Measurements from ENCODE around the gene HEXD.
"Not testable (repeated sequence)": the region's sequence is repeated elsewhere in the genome, so short reads cannot be mapped to it uniquely, and the experiment has no call there.

HEXD gene

DNA sequence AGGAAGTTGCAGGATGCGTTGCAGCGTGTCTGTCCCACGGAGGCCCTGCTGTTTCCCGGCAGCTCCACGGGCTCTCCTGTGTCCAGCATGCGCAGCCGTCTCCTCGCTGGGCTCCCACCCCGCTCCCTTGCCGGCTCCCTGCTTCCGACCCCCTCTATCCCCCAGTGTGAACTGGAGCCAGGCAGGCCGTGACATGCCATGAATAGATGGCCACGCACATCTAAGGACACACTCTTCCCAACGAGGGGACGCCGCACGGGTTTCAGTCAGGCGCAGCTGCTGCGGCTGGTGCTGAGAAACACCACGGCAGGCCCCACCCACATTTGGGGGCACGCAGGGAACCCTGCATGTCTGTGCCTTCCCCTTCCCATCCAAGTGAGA lies 9.2 kb upstream of the HEXD start:
- Histone ChIP-seq H3K4me1 (ENCODE audit: control insufficient read depth in 1 of 2, insufficient read depth in 2 of 2, low read length in 2 of 2) (no peaks in the 10 kb centered on the region), H3K36me3 (ENCODE audit: control insufficient read depth in 1 of 2, insufficient read depth in 2 of 2, low read length in 2 of 2) (peaks cover 7 to 16% of the 10 kb centered on the region in 2 donors), H3K9me3 (ENCODE audit: control insufficient read depth in 1 of 2, low read length in 2 of 2) (no peaks in the 10 kb centered on the region), H3K27me3 (ENCODE audit: control insufficient read depth in 1 of 2, insufficient read depth in 2 of 2, low read length in 2 of 2) (no peaks in the 10 kb centered on the region), H3K27ac (ENCODE audit: low read depth, low read length) (no peak overlapping the region), H3K4me3 (ENCODE audit: low read depth in 1 of 2, low read length in 2 of 2) (no peak overlapping the region), H3K9ac (ENCODE audit: low read depth in 1 of 2, low read length in 2 of 2) (no peak overlapping the region)

DNA sequence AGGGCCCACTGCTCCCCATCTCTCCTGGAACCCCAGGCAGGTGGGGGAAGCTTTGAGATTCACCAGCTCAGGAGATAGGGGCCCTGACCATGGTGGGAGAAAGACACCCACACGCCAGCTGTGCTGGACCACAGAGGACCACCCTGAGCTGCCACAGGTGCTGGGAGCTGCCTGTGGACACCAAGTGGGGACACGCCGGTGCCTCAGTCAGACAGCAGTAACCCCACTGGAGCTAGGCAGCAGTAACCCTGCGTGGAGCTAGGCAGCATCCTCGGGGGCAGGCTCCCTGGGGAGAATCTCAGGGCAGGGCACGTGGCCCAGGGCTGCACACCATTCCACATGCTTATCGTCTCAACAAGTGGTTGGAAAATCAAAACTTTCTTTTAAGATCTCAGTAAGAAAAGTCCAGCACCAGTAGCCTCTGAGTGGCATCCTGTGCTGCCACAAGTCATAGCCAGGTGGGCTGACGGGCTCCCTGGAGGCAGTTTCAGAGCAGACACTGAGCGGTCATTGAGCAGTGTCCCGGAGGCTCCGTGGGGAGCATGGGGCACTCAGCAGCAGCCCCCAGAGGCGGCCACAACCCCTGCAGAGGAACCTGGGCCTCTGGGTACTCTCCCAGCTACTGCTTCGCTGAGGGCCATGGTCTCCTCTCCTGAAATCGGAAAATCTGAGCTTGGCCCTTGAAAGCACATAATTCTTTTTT lies 8.0 kb upstream of the HEXD start:
- Histone ChIP-seq H3K4me3 (ENCODE audit: low read depth in 1 of 2, low read length in 2 of 2) (no peak overlapping the region), H3K27me3 (ENCODE audit: control insufficient read depth in 1 of 2, insufficient read depth in 2 of 2, low read length in 2 of 2) (no peaks in the 10 kb centered on the region), H3K9me3 (ENCODE audit: control insufficient read depth in 1 of 2, low read length in 2 of 2) (no peaks in the 10 kb centered on the region), H3K4me1 (ENCODE audit: control insufficient read depth in 1 of 2, insufficient read depth in 2 of 2, low read length in 2 of 2) (peaks cover 0 to 5% of the 10 kb centered on the region in 2 donors), H3K27ac (ENCODE audit: low read depth, low read length) (no peak overlapping the region), H3K36me3 (ENCODE audit: control insufficient read depth in 1 of 2, insufficient read depth in 2 of 2, low read length in 2 of 2) (peaks cover 7 to 11% of the 10 kb centered on the region in 2 donors), H3K9ac (ENCODE audit: low read depth in 1 of 2, low read length in 2 of 2) (no peak overlapping the region)

DNA sequence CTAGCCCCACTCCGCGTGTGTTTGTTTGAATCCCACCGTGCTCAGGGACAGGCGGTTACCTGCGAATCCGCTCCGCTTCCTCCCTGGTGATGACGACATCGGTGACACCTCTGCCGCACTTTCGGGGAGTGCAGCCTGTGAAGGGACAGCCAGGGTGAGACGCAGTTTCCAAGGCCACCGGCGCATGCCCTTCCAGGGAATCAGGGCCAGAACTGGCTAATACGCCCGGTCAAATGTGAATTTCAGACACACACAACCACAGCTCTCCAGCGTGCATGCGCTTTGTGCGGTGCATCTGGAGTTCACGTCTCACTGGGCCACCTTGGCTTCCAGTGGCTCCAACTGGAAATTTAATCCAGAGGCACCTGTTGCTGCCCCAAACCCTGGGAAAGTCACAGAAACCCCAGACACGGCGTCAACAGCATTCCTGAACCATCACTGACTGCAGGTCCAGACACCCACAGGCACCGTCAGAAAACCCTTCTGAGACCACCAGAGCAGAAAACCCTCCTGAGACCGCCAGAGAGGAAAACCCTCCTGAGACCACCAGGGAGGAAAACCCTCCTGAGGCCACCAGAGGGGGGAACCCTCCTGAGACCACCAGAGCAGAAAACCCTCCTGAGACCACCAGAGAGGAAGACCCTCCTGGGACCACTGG lies 6.6 kb upstream of the HEXD start:
- H3K27me3 ChIP-seq (ENCODE audit: control insufficient read depth in 1 of 2, insufficient read depth in 2 of 2, low read length in 2 of 2) = no peaks in the 10 kb centered on the region
- H3K36me3 ChIP-seq (ENCODE audit: control insufficient read depth in 1 of 2, insufficient read depth in 2 of 2, low read length in 2 of 2) = peaks cover 7 to 11% of the 10 kb centered on the region in 2 donors
- H3K9me3 ChIP-seq (ENCODE audit: control insufficient read depth in 1 of 2, low read length in 2 of 2) = no peaks in the 10 kb centered on the region
- no peak overlapping the region for H3K27ac ChIP-seq (ENCODE audit: low read depth, low read length)
- peaks cover 0 to 5% of the 10 kb centered on the region in 2 donors for H3K4me1 ChIP-seq (ENCODE audit: control insufficient read depth in 1 of 2, insufficient read depth in 2 of 2, low read length in 2 of 2)
- H3K9ac ChIP-seq (ENCODE audit: low read depth in 1 of 2, low read length in 2 of 2) = no peak overlapping the region
- H3K4me3 ChIP-seq (ENCODE audit: low read depth in 1 of 2, low read length in 2 of 2) = no peak overlapping the region

DNA sequence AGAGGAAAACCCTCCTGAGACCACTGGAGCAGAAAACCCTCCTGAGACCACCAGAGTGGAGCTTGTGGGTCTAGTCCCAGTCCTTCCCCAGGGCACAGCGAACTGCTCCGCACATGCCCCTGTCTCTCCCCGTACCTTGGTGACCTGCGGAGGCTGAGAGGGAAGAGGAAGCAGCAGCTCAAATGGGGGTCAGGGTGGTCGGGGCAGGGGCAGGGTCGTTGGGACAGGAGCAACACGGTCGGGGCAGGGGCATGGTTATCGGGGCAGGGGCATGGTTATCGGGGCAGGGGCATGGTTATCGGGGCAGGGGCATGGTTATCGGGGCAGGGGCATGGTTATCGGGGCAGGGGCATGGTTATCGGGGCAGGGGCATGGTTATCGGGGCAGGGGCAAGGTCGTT lies 6.1 kb upstream of the HEXD start:
- H3K4me3 ChIP-seq (ENCODE audit: low read depth in 1 of 2, low read length in 2 of 2); H3K27ac ChIP-seq (ENCODE audit: low read depth, low read length); H3K27me3 ChIP-seq (ENCODE audit: control insufficient read depth in 1 of 2, insufficient read depth in 2 of 2, low read length in 2 of 2); H3K4me1 ChIP-seq (ENCODE audit: control insufficient read depth in 1 of 2, insufficient read depth in 2 of 2, low read length in 2 of 2); H3K9ac ChIP-seq (ENCODE audit: low read depth in 1 of 2, low read length in 2 of 2); H3K9me3 ChIP-seq (ENCODE audit: control insufficient read depth in 1 of 2, low read length in 2 of 2): not testable (repeated sequence)
- H3K36me3 ChIP-seq (ENCODE audit: control insufficient read depth in 1 of 2, insufficient read depth in 2 of 2, low read length in 2 of 2) = peaks cover 7 to 11% of the 10 kb centered on the region in 2 donors

DNA sequence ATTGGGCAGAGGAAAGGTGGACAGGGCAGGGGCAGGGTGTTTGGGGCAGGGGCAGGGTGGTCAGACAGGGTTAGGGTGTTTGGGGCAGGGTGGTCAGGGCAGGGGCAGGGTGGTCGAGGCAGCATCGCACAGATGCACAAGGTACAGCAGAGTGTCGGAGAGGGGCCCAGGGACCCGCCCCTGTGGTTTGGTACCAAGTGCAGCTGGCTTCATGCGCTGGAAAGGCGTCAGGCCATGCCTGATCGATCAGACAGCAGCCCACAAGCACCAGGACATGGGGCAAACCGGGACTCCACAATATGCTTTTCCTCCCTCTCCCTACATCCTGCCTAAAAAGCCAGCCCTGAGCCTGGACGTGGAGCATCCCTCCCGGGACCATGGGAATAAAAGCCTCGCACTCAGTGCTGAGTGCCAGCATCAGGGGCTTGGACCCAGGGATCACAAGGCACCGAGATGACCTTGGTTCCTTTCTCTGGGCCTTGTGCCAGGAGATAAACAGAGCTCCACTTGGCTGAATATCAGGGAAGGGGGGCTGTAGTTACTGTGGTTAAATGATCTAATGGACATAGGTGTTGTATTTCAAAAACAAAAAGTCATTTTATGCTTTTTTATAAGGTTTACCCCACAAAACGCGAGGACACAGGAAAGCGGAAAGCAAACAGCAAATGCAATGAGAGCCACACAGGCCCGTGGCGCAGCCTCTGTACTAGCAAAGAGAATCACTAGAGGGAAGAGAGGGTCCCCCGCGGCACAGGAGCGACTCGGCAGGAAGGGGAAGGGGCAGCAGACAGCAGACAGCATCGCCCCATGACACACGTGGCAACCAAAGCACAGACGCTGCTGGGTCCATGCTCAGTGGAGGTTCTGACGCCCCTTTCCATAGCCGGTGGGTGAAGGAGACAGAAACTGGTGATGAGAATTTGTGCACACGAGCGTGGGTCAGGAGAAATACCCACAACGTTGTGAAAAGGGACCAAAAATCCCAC lies 5.3 kb upstream of the HEXD start:
- no peaks in the 10 kb centered on the region for H3K9me3 ChIP-seq (ENCODE audit: control insufficient read depth in 1 of 2, low read length in 2 of 2)
- no peaks in the 10 kb centered on the region for H3K27me3 ChIP-seq (ENCODE audit: control insufficient read depth in 1 of 2, insufficient read depth in 2 of 2, low read length in 2 of 2)
- H3K9ac ChIP-seq (ENCODE audit: low read depth in 1 of 2, low read length in 2 of 2) = no peak overlapping the region
- H3K4me1 ChIP-seq (ENCODE audit: control insufficient read depth in 1 of 2, insufficient read depth in 2 of 2, low read length in 2 of 2) = peaks cover 4 to 9% of the 10 kb centered on the region in 2 donors
- H3K27ac ChIP-seq (ENCODE audit: low read depth, low read length) = no peak overlapping the region
- H3K4me3 ChIP-seq (ENCODE audit: low read depth in 1 of 2, low read length in 2 of 2) = no peak overlapping the region
- H3K36me3 ChIP-seq (ENCODE audit: control insufficient read depth in 1 of 2, insufficient read depth in 2 of 2, low read length in 2 of 2) = peaks cover 4 to 11% of the 10 kb centered on the region in 2 donors

DNA sequence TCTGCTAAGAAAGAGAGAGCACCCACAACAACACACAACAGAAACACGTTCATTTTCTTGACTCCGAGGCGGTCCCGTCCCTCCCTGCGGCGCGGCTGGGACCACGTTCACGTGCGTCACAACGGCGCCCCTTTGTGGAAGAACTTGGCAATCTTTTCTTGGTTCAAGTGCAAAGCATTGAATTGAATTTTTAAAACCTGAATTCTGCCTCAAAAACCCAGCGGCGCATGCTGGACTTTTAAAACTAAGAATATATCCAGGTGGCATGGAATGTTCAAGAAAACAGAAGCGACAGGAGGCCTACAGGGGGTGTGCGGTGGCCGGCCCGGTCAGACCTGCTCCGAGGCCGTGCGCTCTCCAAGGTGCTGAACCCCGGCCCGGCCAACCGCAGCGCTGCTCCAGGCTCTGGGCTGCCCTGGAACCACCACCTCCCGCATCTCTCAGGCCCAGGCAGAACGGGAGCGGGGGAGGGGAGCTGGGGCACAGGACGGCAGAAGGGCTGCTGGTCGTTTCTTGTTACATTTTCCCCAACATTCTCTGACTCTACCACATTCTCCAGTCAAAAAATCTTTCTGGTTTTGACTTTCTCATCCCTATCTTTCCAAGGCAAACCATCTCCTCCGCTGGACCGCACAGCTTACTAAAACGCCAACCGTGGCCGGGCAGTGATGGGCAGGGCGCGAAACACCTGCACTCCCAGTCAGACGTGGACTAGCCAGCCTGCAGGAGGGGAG lies 3.4 kb upstream of the HEXD start:
- H3K4me1 ChIP-seq (ENCODE audit: control insufficient read depth in 1 of 2, insufficient read depth in 2 of 2, low read length in 2 of 2) = peaks cover 16 to 17% of the 10 kb centered on the region in 2 donors
- no peak overlapping the region for H3K27ac ChIP-seq (ENCODE audit: low read depth, low read length)
- peaks cover 4 to 5% of the 10 kb centered on the region in 2 donors for H3K36me3 ChIP-seq (ENCODE audit: control insufficient read depth in 1 of 2, insufficient read depth in 2 of 2, low read length in 2 of 2)
- no peaks in the 10 kb centered on the region for H3K27me3 ChIP-seq (ENCODE audit: control insufficient read depth in 1 of 2, insufficient read depth in 2 of 2, low read length in 2 of 2)
- no peaks in the 10 kb centered on the region for H3K9me3 ChIP-seq (ENCODE audit: control insufficient read depth in 1 of 2, low read length in 2 of 2)
- H3K4me3 ChIP-seq (ENCODE audit: low read depth in 1 of 2, low read length in 2 of 2) = no peak overlapping the region
- H3K9ac ChIP-seq (ENCODE audit: low read depth in 1 of 2, low read length in 2 of 2) = no peak overlapping the region

DNA sequence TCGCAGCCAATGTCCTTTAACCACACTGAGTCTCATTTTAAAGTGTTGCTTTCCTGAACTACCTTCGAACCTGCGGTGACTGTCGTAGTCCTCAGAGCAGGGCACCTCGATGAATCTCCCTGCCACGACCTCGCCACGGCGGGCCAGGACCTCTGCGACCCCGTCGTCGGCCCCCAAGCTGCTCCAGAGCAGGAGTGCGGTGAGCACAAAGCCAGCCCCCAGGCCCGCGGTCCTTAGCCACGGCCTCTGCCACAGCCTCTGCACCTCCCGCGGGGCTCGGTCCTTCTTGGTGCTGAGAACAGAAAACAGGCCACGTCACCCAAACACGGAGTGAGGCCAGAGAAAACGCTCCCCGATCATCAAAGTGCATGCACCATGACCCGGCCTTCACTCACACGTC lies 2.8 kb upstream of the HEXD start:
- Histone ChIP-seq H3K4me3 (ENCODE audit: low read depth in 1 of 2, low read length in 2 of 2) (no peak overlapping the region), H3K27me3 (ENCODE audit: control insufficient read depth in 1 of 2, insufficient read depth in 2 of 2, low read length in 2 of 2) (no peaks in the 10 kb centered on the region), H3K27ac (ENCODE audit: low read depth, low read length) (no peak overlapping the region), H3K9ac (ENCODE audit: low read depth in 1 of 2, low read length in 2 of 2) (no peak overlapping the region), H3K9me3 (ENCODE audit: control insufficient read depth in 1 of 2, low read length in 2 of 2) (no peaks in the 10 kb centered on the region), H3K4me1 (ENCODE audit: control insufficient read depth in 1 of 2, insufficient read depth in 2 of 2, low read length in 2 of 2) (peaks cover 19 to 22% of the 10 kb centered on the region in 2 donors), H3K36me3 (ENCODE audit: control insufficient read depth in 1 of 2, insufficient read depth in 2 of 2, low read length in 2 of 2) (peaks cover 4 to 8% of the 10 kb centered on the region in 2 donors)

DNA sequence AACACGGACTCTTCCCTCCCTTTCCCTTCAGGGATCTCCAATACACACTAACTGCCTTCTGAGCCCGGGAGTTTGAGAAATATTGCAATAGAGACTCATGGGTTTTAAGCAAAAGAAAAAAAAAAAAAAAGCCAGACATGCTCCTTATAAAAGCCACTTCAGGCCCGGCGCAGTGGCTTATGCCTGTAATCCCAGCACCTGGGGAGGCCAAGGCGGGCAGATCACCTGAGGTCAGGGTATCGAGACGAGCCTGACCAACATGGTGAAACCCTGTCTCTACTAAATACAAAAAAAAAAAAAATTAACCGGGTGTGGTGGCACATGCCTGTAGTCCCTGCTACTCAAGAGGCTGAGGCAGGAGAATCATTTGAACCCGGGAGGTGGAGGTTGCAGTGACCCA lies 2.4 kb upstream of the HEXD start:
- H3K9me3 ChIP-seq (ENCODE audit: control insufficient read depth in 1 of 2, low read length in 2 of 2) = no peaks in the 10 kb centered on the region
- no peak overlapping the region for H3K9ac ChIP-seq (ENCODE audit: low read depth in 1 of 2, low read length in 2 of 2)
- H3K4me1 ChIP-seq (ENCODE audit: control insufficient read depth in 1 of 2, insufficient read depth in 2 of 2, low read length in 2 of 2) = peaks cover 19 to 22% of the 10 kb centered on the region in 2 donors
- no peak overlapping the region for H3K4me3 ChIP-seq (ENCODE audit: low read depth in 1 of 2, low read length in 2 of 2)
- no peak overlapping the region for H3K27ac ChIP-seq (ENCODE audit: low read depth, low read length)
- peaks cover 4 to 8% of the 10 kb centered on the region in 2 donors for H3K36me3 ChIP-seq (ENCODE audit: control insufficient read depth in 1 of 2, insufficient read depth in 2 of 2, low read length in 2 of 2)
- H3K27me3 ChIP-seq (ENCODE audit: control insufficient read depth in 1 of 2, insufficient read depth in 2 of 2, low read length in 2 of 2) = no peaks in the 10 kb centered on the region

DNA sequence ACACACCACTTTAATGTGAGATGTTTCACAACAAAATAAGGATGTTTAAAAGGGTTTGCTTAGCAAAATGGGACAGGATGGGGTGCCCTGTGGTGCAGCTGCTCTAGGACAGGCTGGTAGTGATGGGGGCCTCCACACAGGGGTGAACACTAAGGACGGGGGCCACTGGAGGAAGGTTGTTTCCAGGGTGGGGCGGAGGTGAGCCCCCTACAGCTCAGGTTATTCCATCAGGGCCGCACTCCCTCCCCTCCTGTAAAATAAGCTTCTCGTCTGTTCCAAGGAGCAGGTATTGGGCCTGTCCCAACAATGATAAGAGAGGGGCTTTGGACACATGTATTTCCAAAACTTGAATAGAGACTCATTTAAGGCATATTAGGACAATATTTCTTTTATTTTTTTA lies 1.9 kb upstream of the HEXD start:
- Histone ChIP-seq H3K27me3 (ENCODE audit: control insufficient read depth in 1 of 2, insufficient read depth in 2 of 2, low read length in 2 of 2) (no peaks in the 10 kb centered on the region), H3K4me1 (ENCODE audit: control insufficient read depth in 1 of 2, insufficient read depth in 2 of 2, low read length in 2 of 2) (peaks cover 19 to 22% of the 10 kb centered on the region in 2 donors), H3K4me3 (ENCODE audit: low read depth in 1 of 2, low read length in 2 of 2) (no peak overlapping the region), H3K27ac (ENCODE audit: low read depth, low read length) (no peak overlapping the region), H3K9ac (ENCODE audit: low read depth in 1 of 2, low read length in 2 of 2) (no peak overlapping the region), H3K9me3 (ENCODE audit: control insufficient read depth in 1 of 2, low read length in 2 of 2) (no peaks in the 10 kb centered on the region), H3K36me3 (ENCODE audit: control insufficient read depth in 1 of 2, insufficient read depth in 2 of 2, low read length in 2 of 2) (peaks cover 4 to 11% of the 10 kb centered on the region in 2 donors)

All from duodenal mucosa (tissue), 2 donors.